ENCODE results near the gene MYO18A.

MYO18A gene

GRCh38 chr17:29165800-29166506 lies 14.2 kb downstream of the MYO18A start:
- DNase-seq (ENCODE audit: low read depth in 3 of 3) = no peak

GRCh38 chr17:29165261-29165660 lies 14.9 kb downstream of the MYO18A start:
- DNase-seq (ENCODE audit: low read depth in 3 of 3) = no peak

- no peak for DNase-seq (ENCODE audit: low read depth in 3 of 3)
Observed at GRCh38 chr17:29163563-29163962, 16.6 kb downstream of the MYO18A start.

- no peak for DNase-seq (ENCODE audit: low read depth in 3 of 3)
Observed at GRCh38 chr17:29162909-29163341, 17.3 kb downstream of the MYO18A start.

- no peak for DNase-seq (ENCODE audit: low read depth in 3 of 3)
Observed at GRCh38 chr17:29162082-29162908, 17.9 kb downstream of the MYO18A start.

- DNase-seq (ENCODE audit: low read depth in 3 of 3) = no peak
Observed at GRCh38 chr17:29160253-29160652, 19.9 kb downstream of the MYO18A start.

- DNase-seq (ENCODE audit: low read depth in 3 of 3) = no peak
Observed at GRCh38 chr17:29159306-29159860, 20.8 kb downstream of the MYO18A start.

GRCh38 chr17:29158488-29159275 lies 21.5 kb downstream of the MYO18A start:
- DNase-seq (ENCODE audit: low read depth in 3 of 3) = no peak

- no peak for DNase-seq (ENCODE audit: low read depth in 3 of 3)
Observed at GRCh38 chr17:29158096-29158487, 22.1 kb downstream of the MYO18A start.

GRCh38 chr17:29157310-29157709 lies 22.9 kb downstream of the MYO18A start:
- DNase-seq (ENCODE audit: low read depth in 3 of 3) = no peak

- no peak for DNase-seq (ENCODE audit: low read depth in 3 of 3)
Observed at GRCh38 chr17:29156781-29157180, 23.4 kb downstream of the MYO18A start.

GRCh38 chr17:29155966-29156338 lies 24.2 kb downstream of the MYO18A start:
- no peak for DNase-seq (ENCODE audit: low read depth in 3 of 3)

GRCh38 chr17:29155227-29155965 lies 24.8 kb downstream of the MYO18A start:
- DNase-seq (ENCODE audit: low read depth in 3 of 3) = peak in 2 of 3 experiments; percentile 45 to 49

GRCh38 chr17:29154516-29155226 lies 25.5 kb downstream of the MYO18A start:
- no peak for DNase-seq (ENCODE audit: low read depth in 3 of 3)

GRCh38 chr17:29151567-29151966 lies 28.6 kb downstream of the MYO18A start:
- DNase-seq (ENCODE audit: low read depth in 3 of 3) = no peak

GRCh38 chr17:29150161-29150560 lies 30.0 kb downstream of the MYO18A start:
- DNase-seq (ENCODE audit: low read depth in 3 of 3) = no peak

- no peak for DNase-seq (ENCODE audit: low read depth in 3 of 3)
Observed at GRCh38 chr17:29149431-29150064, 30.6 kb downstream of the MYO18A start.

- peak; percentile 83 to 89 (median 84) for DNase-seq (ENCODE audit: low read depth in 3 of 3)
Observed at GRCh38 chr17:29148790-29149430, 31.3 kb downstream of the MYO18A start.

GRCh38 chr17:29148257-29148789 lies 31.9 kb downstream of the MYO18A start:
- DNase-seq (ENCODE audit: low read depth in 3 of 3) = no peak

All from stimulated activated CD4-positive, alpha-beta T cell treated with anti-CD3 and anti-CD28 coated beads, TNF-alpha, amount 100 ng/mL, for 4 hours (primary cell).